ENCODE measurements around the gene UNC80.

UNC80 gene

GRCh38 chr2:209958016-209958415 is 186.4 kb downstream of the UNC80 start:
- no peak for DNase-seq (ENCODE audit: low read depth)
- H3K4me3 ChIP-seq (ENCODE audit: low read depth, low read length), result no peak overlapping the region
- no peak for TF ChIP-seq CTCF (IDR thresholded peaks at IDR 0.05; ENCODE audit: low read depth, low read length, missing control alignments)

DNA sequence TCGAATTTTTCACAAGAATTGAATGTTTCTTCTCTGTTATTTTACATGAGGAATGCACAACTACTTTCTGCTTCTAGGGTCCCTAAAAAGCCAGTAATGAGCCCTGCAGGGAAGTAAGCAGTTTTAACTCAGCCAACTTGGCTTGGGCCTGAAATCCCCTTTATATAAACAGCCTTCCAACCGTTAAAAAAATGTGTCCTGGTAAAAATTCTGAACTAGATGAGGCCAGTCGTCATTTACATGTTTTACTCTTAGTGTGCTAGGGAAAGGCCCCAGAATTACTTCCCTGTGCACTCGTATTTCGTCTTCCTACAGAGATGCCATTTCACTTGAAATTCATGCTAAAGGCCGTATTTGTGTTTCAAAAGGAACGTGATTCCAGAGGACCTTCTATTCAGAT is 188.4 kb downstream of the UNC80 start:
- H3K4me3 ChIP-seq (ENCODE audit: low read depth, low read length), result no peak overlapping the region
- no peak for DNase-seq (ENCODE audit: low read depth)
- no peak for TF ChIP-seq CTCF (IDR thresholded peaks at IDR 0.05; ENCODE audit: low read depth, low read length, missing control alignments)

GRCh38 chr2:209960676-209961630 is 189.3 kb downstream of the UNC80 start:
- peak; percentile 73 for TF ChIP-seq CTCF (IDR thresholded peaks at IDR 0.05; ENCODE audit: low read depth, low read length, missing control alignments)
- peak; percentile 3 for DNase-seq (ENCODE audit: low read depth)
- H3K4me3 ChIP-seq (ENCODE audit: low read depth, low read length), result no peak overlapping the region

DNA sequence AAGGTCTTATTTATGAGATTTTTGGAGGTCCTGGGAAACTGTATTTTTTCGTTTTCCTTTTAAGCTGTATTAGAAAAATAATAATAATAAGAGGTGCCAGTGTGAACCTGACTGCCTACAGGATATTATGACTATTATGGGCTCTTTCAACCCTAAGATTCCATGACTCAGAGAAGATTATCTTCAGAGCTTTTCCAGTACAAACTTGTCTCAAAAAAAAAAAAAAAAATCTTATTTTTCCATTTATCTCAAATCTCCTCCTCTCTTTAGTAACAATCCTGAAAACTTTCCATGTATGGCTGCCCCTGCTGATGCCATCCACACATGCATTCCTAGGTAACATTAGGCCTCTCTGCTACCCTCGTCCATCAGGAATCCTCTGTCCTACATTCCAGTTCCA is 194.1 kb downstream of the UNC80 start:
- no peak for TF ChIP-seq CTCF (IDR thresholded peaks at IDR 0.05; ENCODE audit: low read depth, low read length, missing control alignments)
- H3K4me3 ChIP-seq (ENCODE audit: low read depth, low read length), result no peak overlapping the region
- no peak for DNase-seq (ENCODE audit: low read depth)

DNA sequence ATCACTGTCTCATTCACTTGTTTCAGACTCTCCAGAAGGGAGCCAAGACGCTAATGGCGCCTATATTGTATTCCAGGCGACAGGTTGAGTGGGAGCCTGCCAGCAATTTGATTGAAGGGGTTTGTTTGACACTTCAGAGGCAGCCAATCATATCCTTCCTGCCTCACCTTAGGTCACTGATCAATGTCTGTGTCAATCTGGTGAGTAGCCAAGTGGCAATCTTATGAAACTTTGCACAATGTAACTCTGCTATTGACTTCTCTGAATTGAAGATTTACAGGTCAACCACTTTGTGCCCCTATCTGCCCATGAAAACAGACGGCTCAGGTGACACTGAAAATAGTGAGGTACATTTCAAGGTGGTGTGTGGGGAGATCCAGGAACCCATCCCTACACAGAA is 198.1 kb downstream of the UNC80 start:
- DNase-seq (ENCODE audit: low read depth), result no peak
- H3K4me3 ChIP-seq (ENCODE audit: low read depth, low read length), result no peak overlapping the region
- TF ChIP-seq CTCF (IDR thresholded peaks at IDR 0.05; ENCODE audit: low read depth, low read length, missing control alignments), result no peak

DNA sequence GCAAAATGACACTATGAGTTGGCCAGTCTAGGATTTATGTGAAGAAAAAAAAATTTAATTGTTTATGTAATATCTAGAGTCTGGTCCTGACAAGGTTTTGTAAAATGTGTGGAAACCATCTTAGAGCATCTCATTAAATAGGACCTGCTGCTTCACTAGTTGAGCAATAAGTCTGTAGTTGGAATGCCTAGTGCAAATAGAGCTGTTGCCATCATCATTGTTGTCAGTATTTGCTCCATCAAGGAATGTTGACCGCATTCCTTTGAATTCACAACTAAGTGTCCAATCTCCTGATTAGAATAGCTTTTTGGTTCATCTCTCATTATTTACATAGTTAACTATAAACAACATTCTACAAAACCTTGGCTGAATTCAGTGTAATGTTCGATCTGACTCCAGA is 198.6 kb downstream of the UNC80 start:
- no peak overlapping the region for H3K4me3 ChIP-seq (ENCODE audit: low read depth, low read length)
- no peak for DNase-seq (ENCODE audit: low read depth)
- no peak for TF ChIP-seq CTCF (IDR thresholded peaks at IDR 0.05; ENCODE audit: low read depth, low read length, missing control alignments)

- H3K4me3 ChIP-seq (ENCODE audit: low read depth, low read length), result no peak overlapping the region
- no peak for TF ChIP-seq CTCF (IDR thresholded peaks at IDR 0.05; ENCODE audit: low read depth, low read length, missing control alignments)
- DNase-seq (ENCODE audit: low read depth), result no peak
These were observed 199.1 kb downstream of the UNC80 start for GRCh38 chr2:209970711-209971110.

Data from GM12864 (cell line).